CD8-positive, alpha-beta memory T cell (primary cell): ENCODE measurements around the gene TRIP10. TPM values are rescaled to one million over a fixed set of nuclear protein-coding genes. Genes with fewer than 3 reads are reported as not detected.
A peak's percentile ranks its signal among the peaks of the same experiment; 100 is the strongest.
"Not testable (repeated sequence)": the region's sequence is repeated elsewhere in the genome, so short reads cannot be mapped to it uniquely, and the experiment has no call there.

Experiments
- CTCF ChIA-PET: fragments of 350-600 bp; sonication (Branson Sonifier 250); formaldehyde crosslinking; loops from one replicate; lab custom pipeline; 2021; ENCODE audit warnings: antibody characterized with exemption; lab: Charles Lee
- POLR2A ChIA-PET: fragments of 350-600 bp; sonication (Branson Sonifier 250); formaldehyde crosslinking; loops from one replicate; lab custom pipeline; 2021; ENCODE audit warnings: antibody characterized with exemption; lab: Charles Lee
- DNase-seq, 5 donors: peaks; one replicate each; pipeline versions ENCODE4 v3.0.0 to v3.0.0-alpha.2; 2020 to 2022; ENCODE audit warnings: mixed read lengths in 1 of 5
- H3K27ac ChIP-seq: one replicate; pipeline ENCODE4 v1.7.0; 2013; ENCODE audit warnings: low read depth, mild to moderate bottlenecking, low read length, moderate library complexity
- H3K27me3 ChIP-seq: 2 replicates; pipeline ENCODE4 v1.7.0; 2013; ENCODE audit warnings: low read length, mild to moderate bottlenecking; ENCODE audit not compliant: insufficient read depth, poor library complexity, severe bottlenecking
- H3K36me3 ChIP-seq: 2 replicates; pipeline ENCODE4 v1.7.0; 2013; ENCODE audit warnings: mild to moderate bottlenecking, low read length, moderate library complexity; ENCODE audit not compliant: insufficient read depth
- H3K4me1 ChIP-seq: 2 replicates; pipeline ENCODE4 v1.7.0; 2013; ENCODE audit warnings: mild to moderate bottlenecking, low read length, moderate library complexity; ENCODE audit not compliant: insufficient read depth
- H3K4me3 ChIP-seq: 2 replicates; pipeline ENCODE4 v1.7.0; 2013; ENCODE audit warnings: mild to moderate bottlenecking, low read length
- H3K9me3 ChIP-seq: 2 replicates; pipeline ENCODE4 v1.7.0; 2013; ENCODE audit warnings: mild to moderate bottlenecking, low read length
- H3K27ac Mint-ChIP-seq, 8 donors: one replicate each; pipeline ENCODE4 v1.8.0; 2020 to 2021; ENCODE audit warnings: mixed read lengths in 8 of 8, mild to moderate bottlenecking in 6 of 8, inconsistent platforms in 3 of 8, moderate library complexity in 3 of 8
- H3K27me3 Mint-ChIP-seq, 2 donors: one replicate each; pipeline ENCODE4 v1.8.0; 2020 to 2021; ENCODE audit warnings: mixed read lengths in 2 of 2, mild to moderate bottlenecking in 1 of 2, moderate library complexity in 1 of 2
- H3K36me3 Mint-ChIP-seq, 3 donors: one replicate each; pipeline ENCODE4 v1.8.0; 2020 to 2021; ENCODE audit warnings: mixed read lengths in 3 of 3, inconsistent platforms in 1 of 3, mild to moderate bottlenecking in 1 of 3
- H3K4me1 Mint-ChIP-seq, 3 donors: one replicate each; pipeline ENCODE4 v1.8.0; 2020 to 2021; ENCODE audit warnings: mixed read lengths in 3 of 3, inconsistent platforms in 1 of 3, mild to moderate bottlenecking in 1 of 3
- H3K4me3 Mint-ChIP-seq, 7 donors: one replicate each; pipeline ENCODE4 v1.8.0; 2020 to 2021; ENCODE audit warnings: mixed read lengths in 7 of 7, mild to moderate bottlenecking in 6 of 7, moderate library complexity in 4 of 7, inconsistent platforms in 2 of 7
- H3K9me3 Mint-ChIP-seq, 5 donors: one replicate each; pipeline ENCODE4 v1.8.0; 2020 to 2022; ENCODE audit warnings: mixed read lengths in 5 of 5, mild to moderate bottlenecking in 3 of 5, moderate library complexity in 2 of 5, inconsistent platforms in 1 of 5
- polyA plus RNA-seq: library from polyadenylated mRNA; unstranded; fragments of 300-500 nt; fragmentation: Illumina TruSeq; gene quantifications from one replicate; pipeline ENCODE4 v1.2.3, GENCODE V29; 2021
- total RNA-seq, 2 experiments: library from RNA; stranded (reverse); gene quantifications; one replicate each; pipeline ENCODE4 v1.2.3, GENCODE V29; 2021

TRIP10 gene
- total and polyA plus RNA-seq, 3 experiments from 2014 or later: 2.0 to 47.8 (median 44.6) TPM

DNA sequence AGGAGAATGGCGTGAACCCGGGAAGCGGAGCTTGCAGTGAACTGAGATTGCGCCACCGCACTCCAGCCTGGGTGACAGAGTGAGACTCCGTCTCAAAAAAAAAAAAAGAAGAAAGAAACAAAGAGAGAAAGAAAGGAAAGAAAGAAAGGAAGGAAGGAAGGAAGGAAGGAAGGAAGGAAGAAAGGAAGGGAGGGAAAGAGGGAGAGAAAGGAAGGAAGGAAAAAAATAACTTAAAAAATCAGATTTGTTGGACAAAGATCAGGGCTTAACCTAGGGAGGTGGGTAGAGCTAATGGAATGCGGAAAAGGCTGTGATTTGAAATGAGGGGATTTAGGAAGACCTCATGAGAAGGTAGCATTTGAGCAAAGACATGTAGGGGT is 32.2 kb downstream of the TRIP10 start:
- H3K9me3 ChIP-seq, H3K27me3 Mint-ChIP-seq, H3K36me3 ChIP-seq, H3K27me3 ChIP-seq, H3K4me3 ChIP-seq, DNase-seq, H3K9me3 Mint-ChIP-seq: not testable (repeated sequence)
- Mint-ChIP-seq H3K4me1 (peaks cover 45 to 57% (median 55%) of the 10 kb centered on the region in 3 donors), H3K36me3 (peaks cover 0 to 29% (median 9%) of the 10 kb centered on the region in 3 donors), H3K27ac (peak overlapping the region; percentile 89 to 99 (median 98)), H3K4me3 (peak overlapping the region; percentile 41 to 96 (median 90))
- Histone ChIP-seq H3K4me1 (peaks cover 39% of the 10 kb centered on the region), H3K27ac (peak overlapping the region; percentile 41)
- ChIA-PET CTCF (interaction anchor here (1.2 to 5.1 kb wide), 8 partner anchors 29 to 1149 kb away, joined by 3 to 22 read pairs (median 6); partner anchors contain the start of genes GPR108, SNAPC2 and TRIP10), POLR2A (interaction anchor here (0.8 to 3.4 kb wide), 3 partner anchors 29 to 399 kb away, joined by 4 to 32 read pairs (median 5); partner anchors contain the start of gene ALKBH7)

DNA sequence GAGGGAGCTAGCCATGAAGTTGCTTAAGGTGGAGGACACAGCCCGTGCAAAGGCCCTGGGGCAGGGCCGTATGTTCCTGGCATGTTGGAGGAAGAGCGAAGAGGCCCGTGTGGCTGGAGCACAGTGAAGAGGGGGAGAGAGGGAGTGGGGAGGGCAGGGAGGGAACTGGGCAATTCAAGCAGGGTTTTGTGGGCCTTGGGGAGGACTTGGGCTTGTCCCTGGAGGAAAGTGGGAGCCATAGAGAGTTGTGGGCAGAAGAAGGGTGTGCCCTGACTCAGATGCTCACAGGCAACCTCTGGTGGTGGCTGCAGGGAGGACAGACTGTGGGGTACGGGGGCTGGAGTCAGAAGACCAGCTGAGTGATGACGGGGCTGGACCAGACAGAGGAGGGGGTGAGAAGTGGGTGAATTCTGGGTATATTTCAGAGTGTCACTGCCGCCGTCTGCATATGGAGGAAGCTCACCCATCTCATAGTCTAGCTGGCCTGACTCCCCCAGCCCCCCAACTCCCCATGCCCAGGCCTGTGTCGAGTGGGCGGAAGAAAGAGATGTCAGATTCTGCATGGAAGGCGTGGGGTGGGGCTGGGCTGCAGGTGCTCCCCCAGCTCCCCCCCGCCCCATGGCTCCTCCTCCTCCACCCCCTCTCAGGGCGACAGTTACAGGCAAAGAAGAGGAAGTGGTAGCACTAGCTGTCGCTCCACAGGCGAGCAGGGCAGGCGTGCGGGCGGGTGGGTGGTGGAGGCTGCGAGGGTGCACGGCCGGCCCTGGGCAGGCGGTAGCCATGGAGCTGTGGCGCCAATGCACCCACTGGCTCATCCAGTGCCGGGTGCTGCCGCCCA is 32.8 kb downstream of the TRIP10 start, which contains the start of gene VAV1:
TSS of gene VAV1 (plus strand) at position 681 of the 838 bp plus-strand sequence. CDS start at position 781, 100 bp downstream.
- Histone ChIP-seq H3K4me3 (peak within 1 kb of the TSS; percentile 98), H3K36me3 (peaks cover 5% of the 10 kb centered on the region), H3K9me3 (no peaks in the 10 kb centered on the region), H3K27me3 (no peaks in the 10 kb centered on the region), H3K4me1 (peaks cover 38% of the 10 kb centered on the region), H3K27ac (peak within 1 kb of the TSS; percentile 93)
- H3K4me1 Mint-ChIP-seq: peaks cover 45 to 56% (median 55%) of the 10 kb centered on the region in 3 donors
- H3K9me3 Mint-ChIP-seq: no peaks in the 10 kb centered on the region
- peak within 1 kb of the TSS; percentile 85 to 97 (median 92) for H3K4me3 Mint-ChIP-seq
- ChIA-PET POLR2A (interaction anchor here (0.8 to 3.4 kb wide), 5 partner anchors 19 to 400 kb away, joined by 4 to 32 read pairs (median 5); partner anchors contain the start of gene ALKBH7), CTCF (interaction anchor here (1.2 to 5.1 kb wide), 8 partner anchors 28 to 1148 kb away, joined by 3 to 22 read pairs (median 6); partner anchors contain the start of genes GPR108, SNAPC2 and TRIP10)
- DNase-seq: peak; percentile 74 to 88 (median 75)
- H3K27ac Mint-ChIP-seq: peak within 1 kb of the TSS; percentile 89 to 99 (median 98)
- no peaks in the 10 kb centered on the region for H3K27me3 Mint-ChIP-seq
- H3K36me3 Mint-ChIP-seq: peaks cover 5 to 30% (median 13%) of the 10 kb centered on the region in 3 donors

GRCh38 chr19:6772866-6773322 is 33.4 kb downstream of the TRIP10 start:
- CTCF ChIA-PET: interaction anchor here (0.5 to 5.1 kb wide), 10 partner anchors 12 to 222 kb away, joined by 3 to 22 read pairs (median 4); partner anchors contain the start of genes GPR108 and TRIP10
- H3K27ac ChIP-seq: peak overlapping the region; percentile 93
- peak overlapping the region; percentile 98 for H3K4me3 ChIP-seq
- no peaks in the 10 kb centered on the region for H3K9me3 ChIP-seq
- peak overlapping the region; percentile 89 to 99 (median 96) for H3K27ac Mint-ChIP-seq
- H3K9me3 Mint-ChIP-seq: no peaks in the 10 kb centered on the region
- H3K36me3 ChIP-seq: peaks cover 5% of the 10 kb centered on the region
- no peak for DNase-seq
- peaks cover 39% of the 10 kb centered on the region for H3K4me1 ChIP-seq
- H3K36me3 Mint-ChIP-seq: peaks cover 8 to 32% (median 16%) of the 10 kb centered on the region in 3 donors
- H3K4me1 Mint-ChIP-seq: peaks cover 49 to 56% (median 55%) of the 10 kb centered on the region in 3 donors
- POLR2A ChIA-PET: interaction anchor here (1.1 to 3.4 kb wide), 3 partner anchors 18 to 34 kb away, joined by 4 to 32 read pairs (median 5); no protein-coding TSS in a partner anchor
- no peaks in the 10 kb centered on the region for H3K27me3 Mint-ChIP-seq
- no peaks in the 10 kb centered on the region for H3K27me3 ChIP-seq
- H3K4me3 Mint-ChIP-seq: peak overlapping the region; percentile 85 to 97 (median 92)

DNA sequence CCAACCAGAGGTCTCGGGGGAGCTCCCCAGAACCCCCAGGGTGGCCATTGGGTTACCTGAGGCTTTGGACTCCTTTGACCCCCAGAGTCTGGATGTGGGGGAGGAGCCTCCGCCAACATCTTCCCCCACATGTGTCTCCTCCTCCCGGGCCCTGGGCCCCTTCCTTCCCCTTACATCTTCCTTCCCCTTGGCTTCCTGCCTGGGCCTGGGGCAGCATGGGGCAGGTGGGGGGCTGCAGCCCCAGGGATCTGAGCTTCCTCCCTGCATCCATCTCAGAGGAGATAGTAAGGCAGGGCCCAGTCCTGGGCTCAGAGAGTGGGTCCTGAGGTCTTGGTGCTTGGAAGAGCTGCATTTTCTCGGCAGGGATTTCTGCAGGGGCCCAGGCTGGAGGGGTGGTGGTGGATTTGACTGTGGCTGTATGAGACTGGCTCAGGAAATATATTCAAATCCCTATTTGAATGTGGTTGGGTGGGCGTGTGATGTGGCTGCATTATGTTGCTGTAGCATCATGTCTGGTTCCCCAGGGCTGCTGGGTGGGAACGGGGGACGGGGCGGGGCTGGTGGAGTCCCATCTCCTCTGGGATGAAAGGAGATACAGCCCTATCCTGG is 33.9 kb downstream of the TRIP10 start:
- ChIA-PET POLR2A (interaction anchor here (1.6 to 3.4 kb wide), 2 partner anchors 28 to 35 kb away, joined by 4 to 32 read pairs; no protein-coding TSS in a partner anchor), CTCF (interaction anchor here (0.5 to 5.1 kb wide), 9 partner anchors 12 to 90 kb away, joined by 3 to 22 read pairs (median 8); partner anchors contain the start of genes GPR108 and TRIP10)
- peak overlapping the region; percentile 98 for H3K4me3 ChIP-seq
- H3K4me3 Mint-ChIP-seq: peak overlapping the region; percentile 85 to 97 (median 92)
- DNase-seq: peak; percentile 28 to 62 (median 49)
- H3K27me3 ChIP-seq: no peaks in the 10 kb centered on the region
- peaks cover 39% of the 10 kb centered on the region for H3K4me1 ChIP-seq
- peaks cover 8 to 38% (median 20%) of the 10 kb centered on the region in 3 donors for H3K36me3 Mint-ChIP-seq
- H3K4me1 Mint-ChIP-seq: peaks cover 48 to 56% (median 55%) of the 10 kb centered on the region in 3 donors
- H3K27ac ChIP-seq: peak overlapping the region; percentile 93
- H3K9me3 Mint-ChIP-seq: no peaks in the 10 kb centered on the region
- no peaks in the 10 kb centered on the region for H3K27me3 Mint-ChIP-seq
- H3K36me3 ChIP-seq: peaks cover 5% of the 10 kb centered on the region
- peak overlapping the region; percentile 89 to 99 (median 96) for H3K27ac Mint-ChIP-seq
- H3K9me3 ChIP-seq: no peaks in the 10 kb centered on the region

- H3K27me3 ChIP-seq: no peaks in the 10 kb centered on the region
- ChIA-PET CTCF (interaction anchor here (1.0 to 5.1 kb wide), 4 partner anchors 26 to 106 kb away, joined by 3 to 22 read pairs (median 6); partner anchors contain the start of gene TNFSF14), POLR2A (interaction anchor here (0.5 to 3.4 kb wide), 2 partner anchors 26 to 408 kb away, joined by 5 to 32 read pairs; no protein-coding TSS in a partner anchor)
- H3K27ac ChIP-seq: no peak overlapping the region
- no peaks in the 10 kb centered on the region for H3K9me3 ChIP-seq
- H3K4me3 Mint-ChIP-seq: peak overlapping the region; percentile 54 to 97 (median 89)
- H3K27me3 Mint-ChIP-seq: no peaks in the 10 kb centered on the region
- H3K36me3 ChIP-seq: peaks cover 5% of the 10 kb centered on the region
- H3K36me3 Mint-ChIP-seq: peaks cover 8 to 42% (median 21%) of the 10 kb centered on the region in 3 donors
- H3K9me3 Mint-ChIP-seq: no peaks in the 10 kb centered on the region
- peaks cover 52 to 66% (median 63%) of the 10 kb centered on the region in 3 donors for H3K4me1 Mint-ChIP-seq
- H3K4me1 ChIP-seq: peaks cover 34% of the 10 kb centered on the region
- H3K4me3 ChIP-seq: peak overlapping the region; percentile 15
- H3K27ac Mint-ChIP-seq: peak overlapping the region; percentile 51 to 94 (median 84)
- no peak for DNase-seq
These were observed 35.6 kb downstream of the TRIP10 start for GRCh38 chr19:6774821-6775707.

- CTCF ChIA-PET: interaction anchor here (2.5 kb wide), 1 partner anchor 27 kb away, joined by 8 read pairs; no protein-coding TSS in a partner anchor
- POLR2A ChIA-PET, H3K9me3 Mint-ChIP-seq, H3K27ac ChIP-seq, H3K36me3 ChIP-seq, H3K27me3 Mint-ChIP-seq, H3K27me3 ChIP-seq, H3K4me3 ChIP-seq, DNase-seq, H3K9me3 ChIP-seq: not testable (repeated sequence)
- Mint-ChIP-seq H3K36me3 (peaks cover 8 to 46% (median 23%) of the 10 kb centered on the region in 3 donors), H3K4me1 (peaks cover 52 to 71% (median 66%) of the 10 kb centered on the region in 3 donors), H3K4me3 (peak overlapping the region in 4 of 7 donors; percentile 3 to 97 (median 75)), H3K27ac (peak overlapping the region in 7 of 8 donors; percentile 82 to 94 (median 87))
- peaks cover 34% of the 10 kb centered on the region for H3K4me1 ChIP-seq
These were observed 36.6 kb downstream of the TRIP10 start for GRCh38 chr19:6776045-6776444.
